Colonic mucosa (tissue), 4 donors: ENCODE results near the gene ETV6. TPM values are rescaled to one million over a fixed set of nuclear protein-coding genes. Genes with fewer than 3 reads are reported as not detected.

Experiments
- DNase-seq: peaks from one replicate; pipeline ENCODE4 v3.0.0-alpha.2; 2020
- H3K27ac ChIP-seq: fragments of 200-600 bp; one replicate; pipeline ENCODE4 v1.8.0; 2021
- H3K27me3 ChIP-seq: fragments of 200-600 bp; one replicate; pipeline ENCODE4 v1.8.0; 2021
- H3K36me3 ChIP-seq: fragments of 200-600 bp; one replicate; pipeline ENCODE4 v1.8.0; 2021
- H3K4me1 ChIP-seq: fragments of 200-600 bp; one replicate; pipeline ENCODE4 v1.8.0; 2021; ENCODE audit warnings: mild to moderate bottlenecking
- H3K4me3 ChIP-seq: fragments of 200-600 bp; one replicate; pipeline ENCODE4 v1.8.0; 2021
- H3K9ac ChIP-seq, 2 donors: one replicate each; pipeline ENCODE4 v1.7.0; 2013; ENCODE audit warnings: control low read depth in 2 of 2, low read depth in 2 of 2, low read length in 2 of 2
- H3K9me3 ChIP-seq: fragments of 200-600 bp; one replicate; pipeline ENCODE4 v1.8.0; 2021
- CTCF ChIP-seq: fragments of 200-600 bp; IDR thresholded peaks from one replicate; pipeline ENCODE4 v1.8.0; 2022; ENCODE audit warnings: antibody characterized with exemption, mild to moderate bottlenecking
- intact Hi-C: fragments of 100-400 bp; cut with DNase I; formaldehyde crosslinking; loops from one replicate; pipeline ENCODE4 v1.14.1; 2022
- total RNA-seq, 2 donors: library from RNA; stranded (reverse); fragmentation: NEBNext Ultra II Directional in 1 of 2; extraction: Animal tissue kit (Norgen Biotek cat#: 25700) in 1 of 2; gene quantifications; one replicate each; pipeline ENCODE4 v1.2.1, GENCODE V29; 2021
- donor health status: healthy.
- donor health status: DM: no; HTN: no; CAD: no.
- donor health status: DM: no; HTN: no; CAD: no.

The ETV6 gene
- total RNA-seq, 2 donors from 2014 or later, result 49.2 to 73.1 TPM

- no peak overlapping the region for H3K4me3 ChIP-seq
- no peaks in the 10 kb centered on the region for H3K36me3 ChIP-seq
- peak overlapping the region; percentile 90 for H3K27ac ChIP-seq
- peaks cover 35% of the 10 kb centered on the region for H3K4me1 ChIP-seq
- H3K9ac ChIP-seq, result peak overlapping the region in 1 of 2 donors; percentile 23
- no peak for TF ChIP-seq CTCF
- no peaks in the 10 kb centered on the region for H3K27me3 ChIP-seq
- peak; percentile 57 for DNase-seq
- no peaks in the 10 kb centered on the region for H3K9me3 ChIP-seq
- intact Hi-C loops, result no loop called here
These were observed 232.4 kb downstream of the ETV6 start for GRCh38 chr12:11881835-11882234.

- no peak for TF ChIP-seq CTCF
- H3K27ac ChIP-seq, result peak overlapping the region; percentile 90
These were observed 233.0 kb downstream of the ETV6 start for GRCh38 chr12:11882301-11883019.

GRCh38 chr12:11884116-11884515 lies 234.6 kb downstream of the ETV6 start:
- TF ChIP-seq CTCF, result no peak
- H3K4me3 ChIP-seq, result no peak overlapping the region
- H3K27ac ChIP-seq, result peak overlapping the region; percentile 90
- no peaks in the 10 kb centered on the region for H3K27me3 ChIP-seq
- peak overlapping the region in 1 of 2 donors; percentile 82 for H3K9ac ChIP-seq
- DNase-seq, result no peak
- H3K36me3 ChIP-seq, result no peaks in the 10 kb centered on the region
- H3K4me1 ChIP-seq, result peaks cover 24% of the 10 kb centered on the region
- H3K9me3 ChIP-seq, result no peaks in the 10 kb centered on the region
- intact Hi-C loops, result no loop called here

More at GRCh38 chr12:11882301-11883019, 233.0 kb downstream of the ETV6 start:
- no peaks in the 10 kb centered on the region for H3K36me3 ChIP-seq
- H3K9ac ChIP-seq, result peak overlapping the region in 1 of 2 donors; percentile 42
- peak; percentile 66 for DNase-seq
- intact Hi-C loops, result no loop called here
- H3K4me3 ChIP-seq, result no peak overlapping the region
- peaks cover 35% of the 10 kb centered on the region for H3K4me1 ChIP-seq
- no peaks in the 10 kb centered on the region for H3K9me3 ChIP-seq
- H3K27me3 ChIP-seq, result no peaks in the 10 kb centered on the region

- Histone ChIP-seq H3K9me3 (no peaks in the 10 kb centered on the region), H3K36me3 (no peaks in the 10 kb centered on the region), H3K27me3 (no peaks in the 10 kb centered on the region), H3K4me3 (no peak overlapping the region), H3K27ac (peak overlapping the region; percentile 90), H3K9ac (peak overlapping the region in 1 of 2 donors; percentile 82), H3K4me1 (peaks cover 24% of the 10 kb centered on the region)
- intact Hi-C loops, result no loop called here
- peak; percentile 45 for DNase-seq
- TF ChIP-seq CTCF, result no peak
These were observed 235.2 kb downstream of the ETV6 start for GRCh38 chr12:11884706-11885105.

GRCh38 chr12:11885261-11886038 lies 236.0 kb downstream of the ETV6 start:
- Histone ChIP-seq H3K9ac (peak overlapping the region; percentile 36 to 82), H3K36me3 (no peaks in the 10 kb centered on the region), H3K4me3 (no peak overlapping the region), H3K9me3 (no peaks in the 10 kb centered on the region), H3K27me3 (no peaks in the 10 kb centered on the region), H3K27ac (peak overlapping the region; percentile 90), H3K4me1 (peaks cover 24% of the 10 kb centered on the region)
- no peak for TF ChIP-seq CTCF
- DNase-seq, result peak; percentile 76
- intact Hi-C loops, result no loop called here
